Renal pelvis (tissue), 4 donors: ENCODE results near the gene C10orf105. TPM values are rescaled to one million over a fixed set of nuclear protein-coding genes. Genes with fewer than 3 reads are reported as not detected.

Experiments used
- DNase-seq: peaks from one replicate; pipeline ENCODE4 v3.0.0-alpha.2; 2013
- polyA plus RNA-seq, 3 donors: library from polyadenylated mRNA; unstranded; fragments of 120-200 nt; gene quantifications; one replicate each; pipeline ENCODE4 v1.2.1, GENCODE V29; 2013; ENCODE audit not compliant: insufficient read length in 3 of 3

C10orf105 gene
- polyA plus RNA-seq, 3 donors = 0.07 to 0.26 (median 0.21) TPM

DNA sequence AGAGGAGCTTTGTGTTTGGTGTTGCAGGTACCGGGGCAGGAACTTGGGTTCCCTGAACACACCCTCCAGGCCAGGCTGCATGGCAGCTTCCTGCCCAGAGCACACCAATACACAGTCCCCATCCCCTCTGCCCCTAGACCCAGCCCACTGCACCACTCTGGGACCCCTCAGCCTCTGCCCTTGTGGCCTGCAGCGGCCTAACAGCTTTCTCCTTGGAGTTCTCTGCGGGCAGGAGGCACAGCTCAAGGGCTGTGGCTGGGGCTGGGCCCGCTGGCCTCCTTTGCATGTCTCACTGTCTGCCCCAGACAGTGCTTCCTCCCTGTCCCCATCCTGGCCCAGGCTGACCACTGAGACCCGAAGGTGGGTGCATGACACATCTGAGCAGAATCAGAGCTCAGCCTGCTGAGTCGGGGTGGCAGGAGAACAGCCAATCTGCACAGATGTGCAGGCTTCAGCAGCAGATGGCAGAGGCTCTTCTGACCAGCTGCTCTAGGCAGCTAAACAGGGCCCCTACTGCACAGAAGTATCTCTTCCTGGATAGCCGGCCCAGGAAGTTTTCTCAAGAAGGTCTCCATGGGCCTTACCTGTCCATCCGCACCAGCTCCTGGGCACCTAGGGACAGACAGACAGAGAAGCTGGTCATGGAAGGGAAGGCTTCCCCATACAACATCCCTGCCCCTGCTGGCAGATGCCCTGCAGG lies 33.0 kb upstream of the C10orf105 start:
- DNase-seq = no peak

DNA sequence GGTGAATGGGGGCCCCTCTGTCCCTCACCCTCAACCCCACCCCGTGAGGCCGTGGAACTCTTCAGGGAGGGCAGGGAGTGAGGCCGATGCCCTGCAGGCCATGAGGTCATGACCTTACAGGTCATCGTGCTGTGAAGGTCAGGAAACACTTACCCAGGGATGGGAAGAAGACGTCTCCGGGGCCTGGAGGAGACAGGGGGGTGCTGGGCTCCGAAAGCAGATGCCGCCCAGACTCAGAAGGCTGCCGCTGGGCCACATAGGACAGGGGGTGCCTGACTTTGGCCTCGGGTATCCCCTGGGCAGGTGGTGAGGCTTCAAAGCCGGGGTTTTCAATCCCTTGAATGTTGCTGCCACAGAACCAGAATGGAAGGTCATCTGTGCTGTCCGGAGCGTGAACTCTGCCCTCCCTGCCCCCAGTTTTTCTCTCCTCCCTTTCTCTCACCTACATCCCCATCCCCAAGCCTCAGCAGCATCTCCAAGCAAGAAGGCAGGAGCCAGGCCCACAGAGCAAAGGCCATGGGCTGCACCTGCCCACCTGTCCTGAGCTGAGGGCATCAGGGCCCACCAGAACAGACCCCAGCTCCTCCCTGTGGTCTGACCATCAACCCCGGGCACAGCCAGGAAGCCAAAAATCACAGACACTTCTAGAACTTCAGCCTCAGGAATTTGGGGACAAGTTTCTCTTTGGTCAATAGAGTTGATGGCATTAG lies 32.1 kb upstream of the C10orf105 start:
- no peak for DNase-seq

DNA sequence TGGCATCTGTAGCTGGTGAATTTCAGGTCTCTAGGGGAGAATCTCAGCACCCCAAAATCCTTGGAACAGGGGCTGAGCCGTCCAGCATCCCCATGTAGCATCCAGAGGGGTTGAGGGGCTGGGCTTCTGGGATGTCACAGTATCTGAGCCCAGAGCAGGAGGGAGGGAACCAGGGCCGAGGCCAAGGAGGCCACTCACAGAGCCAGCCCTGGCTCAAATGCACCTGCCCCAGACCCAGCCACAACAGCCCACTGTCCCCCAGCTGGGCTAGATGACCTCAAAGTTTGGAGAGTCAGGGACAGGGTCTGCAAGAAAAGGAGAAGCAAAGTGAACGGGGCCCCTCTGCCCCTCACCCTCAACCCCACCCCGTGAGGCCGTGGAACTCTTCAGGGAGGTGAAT lies 31.4 kb upstream of the C10orf105 start:
- no peak for DNase-seq

DNA sequence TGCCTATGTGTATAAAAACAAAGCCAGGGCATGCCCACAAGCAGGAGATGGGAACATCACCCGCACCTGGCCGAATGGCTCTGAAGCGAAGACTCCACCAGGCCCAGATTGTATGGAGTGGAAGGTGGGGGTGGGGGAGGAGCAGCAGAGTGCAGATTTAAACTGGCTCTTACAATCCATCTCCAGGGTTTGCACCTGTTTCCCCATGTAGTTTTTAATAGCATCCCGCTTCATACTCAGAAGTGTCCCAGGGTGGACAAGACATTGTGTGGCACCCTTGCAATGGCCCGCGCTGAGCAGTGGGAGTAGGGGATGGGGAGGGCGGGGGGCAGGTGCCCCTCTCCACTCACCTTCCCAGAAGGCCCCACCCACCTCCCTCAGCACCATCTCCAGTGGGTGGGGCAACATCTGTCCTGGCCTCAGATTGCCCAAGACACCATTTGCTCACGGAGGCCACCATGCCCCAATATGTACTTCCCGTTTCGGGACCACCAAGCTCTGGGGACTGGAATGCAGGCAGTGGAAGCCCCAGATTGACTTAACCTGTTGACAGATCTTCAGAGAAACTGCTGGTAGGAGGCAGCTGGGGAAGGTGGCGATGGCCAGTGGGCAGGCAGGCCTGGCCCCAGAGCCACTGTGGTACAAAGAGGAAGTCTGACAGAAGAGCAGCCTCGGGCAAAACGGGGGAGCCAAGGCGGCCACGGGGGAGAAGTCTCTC lies 30.7 kb upstream of the C10orf105 start:
- DNase-seq = no peak

DNA sequence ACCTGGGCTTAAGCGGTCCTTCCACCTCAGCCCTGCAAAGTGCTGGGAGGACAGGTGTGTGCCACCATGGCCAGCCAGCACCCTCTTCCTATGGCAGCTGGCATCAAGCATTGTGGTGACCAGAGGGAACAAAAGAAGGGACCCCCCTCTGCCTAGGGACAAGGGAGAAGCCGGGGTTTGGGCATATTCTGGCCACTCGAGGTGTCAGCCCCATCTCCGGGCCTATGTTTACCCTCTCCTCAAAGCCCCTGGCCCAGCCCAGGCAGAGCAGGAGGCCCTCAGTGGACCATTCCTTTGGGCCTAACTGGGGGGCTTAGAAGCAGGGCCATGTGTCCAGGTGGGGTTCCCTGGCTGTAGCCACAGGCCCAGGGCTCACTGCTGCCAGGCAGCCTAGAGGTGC lies 29.8 kb upstream of the C10orf105 start:
- DNase-seq = no peak

DNA sequence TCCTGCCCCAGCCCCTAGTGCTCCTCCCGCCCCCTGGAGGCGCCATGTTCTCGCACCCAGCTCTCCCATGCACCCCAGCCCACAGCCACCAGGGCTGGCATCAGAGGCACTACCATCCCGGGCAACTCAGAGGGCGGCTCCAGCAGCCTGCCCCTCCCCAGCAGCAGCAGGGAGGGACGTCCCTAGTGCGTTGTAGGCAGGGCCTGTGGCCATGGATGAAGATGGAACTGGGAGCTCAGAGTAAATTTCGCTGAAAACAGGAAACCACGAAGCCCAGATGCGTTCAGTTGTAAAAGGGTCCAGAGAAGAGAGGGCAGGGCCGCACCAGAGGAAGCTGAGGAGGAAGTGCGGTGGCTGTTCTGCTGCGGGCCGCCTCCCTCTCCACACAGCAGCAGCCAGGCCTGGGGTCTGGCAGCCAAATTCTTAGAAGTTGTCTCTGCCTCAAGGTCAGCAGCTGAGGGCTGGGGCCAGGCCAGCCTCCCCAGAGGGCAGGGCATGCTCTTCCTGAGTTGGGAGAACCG lies 29.2 kb upstream of the C10orf105 start:
- no peak for DNase-seq

DNA sequence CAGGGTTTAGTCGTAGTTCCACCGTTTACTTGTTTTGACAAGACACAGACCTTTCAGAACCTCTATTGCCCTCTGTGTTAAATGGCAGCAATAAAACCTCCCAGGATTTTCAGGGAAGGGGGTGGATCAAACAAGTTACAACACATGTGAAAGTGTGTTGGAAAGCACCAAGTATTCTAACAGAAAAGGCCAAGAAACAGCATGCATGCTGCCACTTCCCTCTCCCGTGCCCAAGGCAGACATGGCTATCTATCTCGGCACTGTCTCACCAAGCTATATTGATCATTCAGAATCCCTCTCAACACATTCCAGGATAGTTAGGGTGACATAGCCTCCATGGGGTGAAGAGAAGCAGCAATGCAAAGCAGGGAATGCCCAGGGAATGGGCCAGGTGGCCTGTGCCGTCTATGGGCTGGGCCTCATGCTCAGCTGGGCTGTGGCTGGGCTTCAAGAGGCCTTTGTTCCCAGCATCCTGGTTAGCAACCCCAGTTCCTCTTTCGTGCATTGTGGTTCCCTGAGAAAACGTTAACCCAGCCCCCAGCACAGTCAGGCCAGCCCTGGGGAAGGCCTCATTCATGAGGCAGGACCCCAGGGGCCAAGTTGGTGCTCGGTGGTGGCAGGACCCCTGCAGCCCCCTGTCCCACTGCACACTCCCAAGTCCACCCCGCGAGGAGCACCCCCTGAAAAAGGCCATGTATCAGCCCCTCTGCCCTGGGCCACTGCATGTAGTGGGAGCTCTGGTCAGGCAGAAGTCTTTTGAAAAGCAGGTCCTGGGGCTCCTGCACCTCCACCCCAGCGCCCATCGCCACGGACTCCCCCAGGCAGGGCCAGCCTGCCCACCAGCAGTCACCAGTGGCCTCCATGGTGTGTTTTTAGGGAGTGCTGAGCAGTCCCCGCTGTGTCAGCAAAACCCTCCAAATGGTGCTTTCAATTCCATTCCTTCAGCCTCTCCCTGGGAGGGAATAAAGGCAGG lies 28.3 kb upstream of the C10orf105 start:
- no peak for DNase-seq

DNA sequence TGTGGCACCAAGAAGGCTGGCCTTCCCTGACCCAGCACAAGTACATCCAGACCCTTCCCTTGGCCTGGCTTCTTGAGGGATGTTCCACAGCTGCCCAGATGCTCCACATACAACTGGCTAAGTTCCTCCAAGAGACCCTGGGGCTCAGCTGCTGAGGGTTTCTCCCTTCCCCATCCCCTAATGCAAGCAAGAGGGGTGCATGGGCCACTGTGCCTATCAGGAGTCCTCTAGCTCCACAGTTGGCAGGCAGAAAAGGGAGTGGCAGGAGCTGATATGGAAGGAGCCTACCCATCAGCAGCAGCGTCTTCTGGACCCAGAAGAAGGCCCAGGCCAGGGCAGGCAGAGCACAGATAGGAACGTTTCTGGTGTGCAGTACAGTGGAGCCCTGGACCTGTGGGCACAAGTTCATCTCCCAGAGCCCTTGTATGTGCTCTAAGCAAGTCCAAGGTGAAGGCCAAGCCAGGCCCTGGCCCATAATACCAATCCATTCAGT lies 27.5 kb upstream of the C10orf105 start:
- no peak for DNase-seq

DNA sequence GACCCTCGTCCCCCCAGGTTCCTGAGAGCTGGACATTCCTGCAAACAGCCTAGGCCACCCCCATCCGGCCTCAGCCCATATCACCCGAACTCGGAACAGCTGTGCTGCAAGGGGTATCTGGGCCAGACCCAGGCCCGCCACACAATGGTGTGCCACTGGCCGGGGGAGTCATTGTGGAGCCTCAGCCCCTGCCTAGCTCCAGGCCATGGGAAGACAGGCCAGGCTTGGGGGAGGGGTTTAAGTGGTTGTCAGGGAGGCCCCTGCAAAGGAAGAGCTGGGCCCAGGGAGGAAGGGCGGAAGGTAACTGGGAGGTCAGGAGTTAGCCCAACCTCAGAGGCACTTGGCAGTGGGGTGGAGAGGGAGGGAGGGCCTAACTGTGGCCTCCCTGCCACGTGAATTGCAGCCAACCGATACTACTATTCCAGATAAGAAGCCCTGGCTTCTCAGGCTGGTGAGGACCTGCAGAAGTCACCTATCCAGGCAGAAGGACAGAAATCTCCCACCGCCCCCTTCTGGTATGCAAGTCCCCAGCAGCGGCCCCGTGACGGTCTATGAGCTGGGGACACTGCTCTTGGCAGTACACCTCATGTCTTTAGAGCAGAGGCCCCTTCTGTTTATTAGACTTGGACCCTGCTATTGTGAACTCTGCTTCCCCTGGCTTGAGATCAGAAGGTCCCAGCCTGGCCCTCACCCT lies 26.9 kb upstream of the C10orf105 start:
- DNase-seq = peak; percentile 20

DNA sequence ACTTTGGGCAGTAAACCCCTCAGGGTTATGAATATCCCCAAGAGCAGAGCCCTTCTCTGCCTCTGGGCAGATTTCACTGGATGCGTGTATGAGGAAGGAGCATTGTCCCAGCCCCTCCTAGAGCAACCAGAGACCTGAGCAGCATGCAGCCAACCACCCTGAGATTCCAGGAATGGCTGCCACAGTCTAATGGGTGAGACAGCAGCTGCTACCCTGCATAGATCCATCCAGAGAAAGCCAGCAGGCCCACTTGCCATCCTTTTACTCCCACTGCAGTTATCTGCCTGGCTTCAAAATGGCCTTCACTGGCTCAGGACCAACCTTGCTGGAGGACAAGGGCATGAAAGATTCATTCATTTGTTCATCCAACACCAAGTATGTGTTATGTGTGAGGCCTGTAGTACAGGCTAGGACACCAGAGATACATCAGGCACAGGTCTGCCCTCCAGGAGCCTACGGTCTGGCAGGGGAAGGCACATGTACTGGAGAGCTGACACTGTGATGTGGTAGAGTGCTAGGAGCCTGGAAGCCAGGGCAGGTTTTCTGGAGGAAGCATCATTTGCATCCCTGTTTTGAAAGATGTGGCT lies 26.2 kb upstream of the C10orf105 start:
- no peak for DNase-seq

DNA sequence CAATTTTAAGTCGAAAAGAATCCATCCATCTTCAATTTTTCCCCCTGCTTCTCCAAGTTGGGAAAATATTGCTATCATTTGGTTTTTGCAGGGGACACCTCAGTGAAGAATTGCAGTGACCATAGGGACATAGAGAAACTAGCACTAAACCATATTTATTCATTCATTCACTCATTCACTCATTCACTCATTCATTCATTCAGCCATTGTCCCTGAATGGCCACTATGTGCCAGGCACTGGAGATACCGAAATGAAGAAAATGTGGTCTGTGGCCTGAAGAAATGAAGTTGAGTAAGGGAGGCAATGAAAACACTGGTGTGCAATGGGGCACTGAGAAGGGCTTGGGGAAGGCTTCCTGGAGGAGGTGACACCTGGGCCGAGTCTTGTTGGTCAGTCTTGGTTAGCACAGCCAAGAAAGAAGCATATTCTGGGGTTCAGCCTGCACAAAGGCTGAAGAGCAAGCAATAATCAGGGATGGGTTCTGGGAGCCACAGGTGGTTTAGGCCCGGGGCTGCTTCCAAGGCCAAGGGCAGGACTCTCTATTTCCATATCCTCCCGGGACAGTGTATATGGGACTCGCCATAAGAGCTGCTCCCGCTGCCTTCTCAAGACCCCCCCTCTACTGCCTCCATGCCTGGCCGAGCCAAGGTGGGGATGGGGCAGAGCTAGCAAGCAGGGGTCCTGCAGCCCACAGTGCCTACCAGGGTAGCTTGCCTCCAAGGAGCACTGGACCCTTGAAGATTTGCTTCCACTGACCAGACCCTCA lies 25.5 kb upstream of the C10orf105 start:
- DNase-seq = no peak

DNA sequence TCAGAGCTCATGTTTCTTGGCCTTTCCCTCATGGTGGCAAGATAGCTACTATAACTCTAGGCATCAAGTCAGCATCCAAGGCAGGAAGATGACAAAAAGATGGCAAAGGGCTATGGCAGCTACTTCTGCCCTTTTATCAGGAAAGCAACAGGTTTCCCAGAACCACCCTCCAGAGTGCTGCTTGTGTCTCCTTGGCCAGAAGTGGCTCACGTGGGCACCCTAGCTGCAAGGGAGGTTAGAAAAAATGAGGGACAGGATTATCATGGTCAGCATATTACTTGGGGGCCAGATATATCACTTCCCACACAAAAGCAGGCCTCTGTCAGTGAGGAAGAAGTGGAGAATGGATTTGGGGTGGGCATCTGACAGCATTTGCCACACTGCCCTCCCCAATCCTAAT lies 24.3 kb upstream of the C10orf105 start:
- DNase-seq = no peak

DNA sequence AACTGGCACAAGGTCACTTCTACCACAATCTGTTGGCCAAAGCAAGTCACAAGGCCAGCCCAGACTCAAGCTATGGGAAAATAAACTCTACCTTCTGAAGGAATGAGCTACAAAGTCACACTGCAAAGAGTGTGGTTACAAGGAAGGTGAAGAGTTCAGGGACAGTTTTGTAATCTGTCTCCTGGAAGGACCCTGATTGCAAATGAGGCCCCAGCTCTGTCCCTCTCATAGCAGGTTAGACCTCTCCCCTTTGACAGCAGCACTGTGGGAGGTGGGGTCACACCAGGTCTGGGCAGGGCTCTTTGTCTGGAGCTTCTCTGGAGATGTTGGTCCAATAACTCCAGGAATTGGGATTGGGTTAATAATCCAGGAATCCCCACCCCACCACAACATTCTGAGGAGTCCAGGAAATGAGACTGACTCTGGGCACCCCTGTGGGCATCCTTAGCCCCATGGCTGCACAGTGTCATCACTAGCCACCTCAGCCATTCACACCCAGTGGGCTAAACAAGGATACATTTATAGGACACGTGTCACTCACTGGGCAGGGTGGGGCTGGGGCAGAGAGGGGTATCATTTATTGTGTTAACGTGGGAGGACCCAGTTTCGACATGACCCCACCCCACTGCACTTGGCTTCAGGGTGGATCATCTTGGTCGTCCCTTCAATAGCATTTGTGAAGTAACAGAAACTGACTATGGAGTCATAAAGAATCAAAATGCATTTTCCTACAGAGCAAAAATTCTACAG lies 23.7 kb upstream of the C10orf105 start:
- no peak for DNase-seq

DNA sequence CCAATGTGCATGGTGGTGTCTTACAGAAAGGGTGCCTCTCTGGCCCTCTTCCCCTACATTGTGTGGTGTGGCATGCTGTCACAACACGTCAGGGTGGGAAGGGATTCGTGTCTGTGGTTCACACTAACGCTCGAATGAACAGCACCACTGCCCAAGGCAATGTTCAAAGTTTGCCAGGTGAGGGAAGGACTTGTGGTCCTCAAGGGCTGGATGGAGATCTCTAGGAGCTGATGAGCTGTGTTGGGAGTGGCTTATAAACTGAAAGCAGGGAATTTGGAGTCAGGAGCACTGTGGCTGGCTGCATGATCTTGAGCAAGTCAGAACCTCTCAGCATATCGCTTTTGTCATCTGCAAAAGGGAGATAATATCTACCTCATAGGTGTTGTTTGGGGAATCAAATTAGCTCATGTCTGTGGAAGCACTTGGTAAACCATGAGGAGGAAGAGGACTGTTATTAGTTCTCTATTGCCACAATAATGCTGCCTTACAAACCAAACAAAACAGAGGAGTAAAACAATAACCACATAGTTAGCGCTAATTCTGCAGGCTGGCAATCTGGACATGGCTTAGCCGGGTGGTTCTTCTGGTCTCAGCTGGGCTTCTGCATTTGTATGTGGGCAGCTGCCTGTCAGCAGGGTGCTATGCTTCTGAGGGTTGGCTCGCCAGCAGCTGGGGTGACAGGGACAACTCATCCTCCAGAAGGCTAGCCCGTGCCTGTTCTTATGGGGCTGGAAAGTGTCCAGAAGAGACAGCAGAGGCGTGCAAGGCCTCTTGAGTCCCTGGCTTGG lies 22.9 kb upstream of the C10orf105 start:
- DNase-seq = no peak

DNA sequence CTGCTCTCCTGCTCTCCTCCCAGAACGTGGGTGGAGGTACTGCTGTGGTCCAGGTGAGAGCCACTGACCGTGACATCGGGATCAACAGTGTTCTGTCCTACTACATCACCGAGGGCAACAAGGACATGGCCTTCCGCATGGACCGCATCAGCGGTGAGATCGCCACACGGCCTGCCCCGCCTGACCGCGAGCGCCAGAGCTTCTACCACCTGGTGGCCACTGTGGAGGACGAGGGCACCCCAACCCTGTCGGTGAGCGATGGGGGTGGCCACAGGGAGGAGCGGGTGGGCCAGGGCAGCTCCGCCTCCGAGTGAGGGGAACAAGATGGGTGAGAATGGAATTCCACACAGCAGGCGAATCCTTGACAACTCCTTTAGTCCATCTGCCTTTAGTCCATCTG lies 22.1 kb upstream of the C10orf105 start:
- no peak for DNase-seq

DNA sequence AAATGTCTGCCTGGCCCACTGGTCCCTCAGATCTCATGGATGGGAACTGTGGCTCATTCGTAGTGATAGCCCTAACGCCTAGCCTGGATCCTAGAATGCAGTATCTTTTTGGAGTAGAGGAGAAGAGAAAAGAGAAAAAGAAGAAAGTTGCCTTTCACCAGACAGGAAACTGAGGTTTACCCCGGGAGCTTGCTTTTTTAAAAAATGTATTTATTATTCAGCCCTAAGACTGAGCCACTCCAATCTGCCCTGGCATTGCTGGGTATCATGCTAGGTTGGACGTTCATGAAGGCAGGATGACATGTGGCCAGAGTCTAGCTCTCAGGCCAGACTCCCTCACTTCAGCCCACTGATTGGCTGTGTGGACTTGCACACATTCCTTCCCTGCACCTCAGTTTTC lies 21.5 kb upstream of the C10orf105 start:
- DNase-seq = no peak

DNA sequence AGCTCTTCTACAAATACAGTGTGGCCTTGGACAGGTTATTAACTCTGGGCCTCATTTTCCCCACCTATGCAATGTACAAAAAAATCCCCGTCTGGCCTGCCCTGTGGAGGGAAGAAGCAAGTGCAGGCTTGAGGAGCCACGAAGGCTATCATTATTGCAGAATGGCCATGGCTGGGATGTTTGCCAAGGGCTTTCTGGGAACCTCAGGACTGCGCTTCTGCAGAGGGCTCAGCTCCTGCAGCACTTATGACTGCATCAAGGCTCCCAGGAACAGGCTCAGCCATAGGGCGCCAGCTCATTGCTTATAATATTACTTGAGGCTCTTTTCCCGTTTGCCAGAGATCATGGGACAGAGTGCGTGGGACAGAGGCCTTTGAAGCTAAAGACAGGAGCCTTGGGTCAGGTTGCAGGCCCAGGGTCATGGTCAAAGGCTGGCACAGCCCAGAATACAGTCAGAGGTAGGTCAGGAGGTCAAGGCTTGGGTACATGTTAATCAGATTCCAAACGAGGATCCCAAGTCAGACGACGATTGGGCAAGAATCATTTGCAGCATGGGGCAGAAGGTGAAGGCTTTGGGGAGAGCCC lies 20.6 kb upstream of the C10orf105 start:
- DNase-seq = no peak
